ENCODE data around the gene KLK12. TPM values are rescaled to one million over a fixed set of nuclear protein-coding genes. Genes with fewer than 3 reads are reported as not detected.

Gene KLK12
- total and polyA plus RNA-seq, 11 donors = not detected

- H3K27ac ChIP-seq = no peak overlapping the region
- H3K36me3 ChIP-seq = no peaks in the 10 kb centered on the region
- 75 to 84% (median 80%) methylated on average over 7 of the region's 7 CpGs for WGBS, 4 donors
- no peak for DNase-seq
- no peak for ATAC-seq
- no peaks in the 10 kb centered on the region for H3K9me3 ChIP-seq
- intact Hi-C loops (cut with DNase I) = no loop called here
- H3K4me3 ChIP-seq = no peak overlapping the region
- TF ChIP-seq POLR2A (IDR thresholded peaks at IDR 0.05) = no peak
- TF ChIP-seq CTCF (IDR thresholded peaks at IDR 0.05) = no peak
- peaks cover 0 to 21% (median 7%) of the 10 kb centered on the region in 9 donors for H3K27me3 ChIP-seq
- peaks cover 0 to 3% (median under 1%) of the 10 kb centered on the region in 12 donors for H3K4me1 ChIP-seq
Measured at GRCh38 chr19:51059715-51060114, 24.9 kb upstream of the KLK12 start.

DNA sequence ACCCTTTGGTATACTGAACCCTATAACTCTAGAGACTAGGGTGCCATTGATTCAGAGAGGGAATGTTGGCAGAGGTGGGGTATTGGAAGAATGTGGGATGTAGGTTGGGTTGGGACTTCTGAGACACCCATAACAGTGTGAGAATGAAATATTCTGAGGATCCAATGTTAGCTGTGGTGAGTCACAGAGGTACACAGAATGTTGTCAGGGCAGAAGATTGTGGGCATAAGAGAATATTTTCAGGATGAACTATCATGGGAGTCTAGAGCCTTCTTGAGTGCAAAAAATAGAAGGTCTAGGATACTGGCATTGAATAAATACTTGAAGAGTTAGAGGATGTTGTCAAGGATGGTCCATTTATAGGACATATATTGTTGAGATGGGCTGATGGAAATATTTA is 21.1 kb upstream of the KLK12 start:
- no peaks in the 10 kb centered on the region for H3K9me3 ChIP-seq
- DNase-seq (no peak), ATAC-seq (no peak)
- intact Hi-C loops (cut with DNase I) = no loop called here
- H3K4me1 ChIP-seq = no peaks in the 10 kb centered on the region
- no peak overlapping the region for H3K27ac ChIP-seq
- H3K36me3 ChIP-seq = no peaks in the 10 kb centered on the region
- H3K4me3 ChIP-seq = no peak overlapping the region
- TF ChIP-seq CTCF (IDR thresholded peaks at IDR 0.05) = no peak
- peaks cover 0 to 29% (median 3%) of the 10 kb centered on the region in 9 donors for H3K27me3 ChIP-seq

DNA sequence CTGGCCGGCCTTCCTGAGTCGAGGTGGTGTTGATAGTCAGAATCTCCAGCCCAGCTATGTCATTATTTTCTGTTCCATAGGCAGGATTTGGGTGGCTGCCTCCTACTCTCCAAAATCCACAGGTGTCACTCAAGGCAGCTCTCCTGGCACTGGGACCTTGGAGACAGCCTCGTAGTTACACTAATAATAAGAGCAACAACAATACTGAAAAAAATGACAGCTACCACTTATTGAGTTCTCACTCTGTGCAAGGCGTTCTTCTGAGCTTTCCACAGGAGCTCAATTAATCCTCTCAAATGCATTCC is 12.2 kb upstream of the KLK12 start:
- TF ChIP-seq POLR2A (IDR thresholded peaks at IDR 0.05) (no peak), CTCF (IDR thresholded peaks at IDR 0.05) (no peak)
- intact Hi-C loops (cut with DNase I) = no loop called here
- DNase-seq (no peak), ATAC-seq (no peak)
- peak overlapping the region in 1 of 12 donors; percentile 25 for H3K27ac ChIP-seq
- H3K36me3 ChIP-seq = no peaks in the 10 kb centered on the region
- no peak overlapping the region for H3K4me3 ChIP-seq
- H3K4me1 ChIP-seq = peaks cover 0 to 4% (median 0%) of the 10 kb centered on the region in 12 donors
- H3K9me3 ChIP-seq = peaks cover 0 to 4% (median 0%) of the 10 kb centered on the region in 12 donors
- WGBS, 4 donors = 7 to 12% (median 7%) methylated on average over 4 of the region's 4 CpGs
- no peaks in the 10 kb centered on the region for H3K27me3 ChIP-seq

- Histone ChIP-seq H3K4me1 (peaks cover 0 to 4% (median 0%) of the 10 kb centered on the region in 12 donors), H3K4me3 (no peak overlapping the region), H3K36me3 (no peaks in the 10 kb centered on the region), H3K27me3 (peaks cover 0 to 5% (median 0%) of the 10 kb centered on the region in 9 donors), H3K9me3 (no peaks in the 10 kb centered on the region), H3K27ac (no peak overlapping the region)
- TF ChIP-seq POLR2A (IDR thresholded peaks at IDR 0.05) (no peak), CTCF (IDR thresholded peaks at IDR 0.05) (no peak)
- intact Hi-C loops (cut with DNase I) = no loop called here
- DNase-seq (no peak), ATAC-seq (no peak)
- WGBS, 4 donors = 80 to 88% (median 84%) methylated on average over 11 of the region's 11 CpGs
Measured at GRCh38 chr19:51044327-51044726, 9.5 kb upstream of the KLK12 start.

Data from heart left ventricle (tissue), 16 donors.